Glutamatergic neuron (in vitro differentiated cells): ENCODE results near the gene MAB21L2. TPM values are rescaled to one million over a fixed set of nuclear protein-coding genes. Genes with fewer than 3 reads are reported as not detected.
"Not testable (repeated sequence)": the region's sequence is repeated elsewhere in the genome, so short reads cannot be mapped to it uniquely, and the experiment has no call there.

Source experiments
- DNase-seq: peaks from one replicate; pipeline ENCODE4 v3.0.0; 2022
- H3K27ac Mint-ChIP-seq: one replicate; pipeline ENCODE4 v1.8.0; 2020; ENCODE audit warnings: mild to moderate bottlenecking, mixed read lengths, inconsistent platforms; ENCODE audit not compliant: unreplicated experiment
- H3K27me3 Mint-ChIP-seq: one replicate; pipeline ENCODE4 v1.8.0; 2020; ENCODE audit warnings: mild to moderate bottlenecking, moderate library complexity, mixed read lengths, inconsistent platforms; ENCODE audit not compliant: unreplicated experiment
- H3K36me3 Mint-ChIP-seq: one replicate; pipeline ENCODE4 v1.8.0; 2020; ENCODE audit warnings: mild to moderate bottlenecking, mixed read lengths, inconsistent platforms; ENCODE audit not compliant: unreplicated experiment
- H3K4me1 Mint-ChIP-seq: one replicate; pipeline ENCODE4 v1.8.0; 2020; ENCODE audit warnings: mild to moderate bottlenecking, low read depth, mixed read lengths, inconsistent platforms; ENCODE audit not compliant: unreplicated experiment
- H3K4me3 Mint-ChIP-seq: one replicate; pipeline ENCODE4 v1.8.0; 2020; ENCODE audit warnings: mild to moderate bottlenecking, mixed read lengths, inconsistent platforms; ENCODE audit not compliant: unreplicated experiment
- H3K9me3 Mint-ChIP-seq: one replicate; pipeline ENCODE4 v1.8.0; 2020; ENCODE audit warnings: mild to moderate bottlenecking, moderate library complexity, mixed read lengths, inconsistent platforms; ENCODE audit not compliant: unreplicated experiment
- long read RNA-seq: library from polyadenylated mRNA; unstranded; transcript quantifications from one replicate; pipeline ENCODE4 v2.0.0, GENCODE V29; 2020; ENCODE audit not compliant: unreplicated experiment
- total RNA-seq: library from RNA; stranded (reverse); fragmentation: NEBNext Ultra II Directional; extraction: Animal tissue kit (Norgen Biotek cat#: 25700); gene quantifications from one replicate; pipeline ENCODE4 v1.2.1, GENCODE V29; 2021; ENCODE audit not compliant: unreplicated experiment
- TF ChIP-seq, protein P1 (sequence below): fragments of 200-600 bp; sonication (generic); IDR thresholded peaks from one replicate; pipeline ENCODE4 v1.5.0; 2021; ENCODE audit not compliant: partially characterized antibody, unreplicated experiment

The MAB21L2 gene
- total RNA-seq: 3.4 TPM
- long read RNA-seq: 0 reads

DNA sequence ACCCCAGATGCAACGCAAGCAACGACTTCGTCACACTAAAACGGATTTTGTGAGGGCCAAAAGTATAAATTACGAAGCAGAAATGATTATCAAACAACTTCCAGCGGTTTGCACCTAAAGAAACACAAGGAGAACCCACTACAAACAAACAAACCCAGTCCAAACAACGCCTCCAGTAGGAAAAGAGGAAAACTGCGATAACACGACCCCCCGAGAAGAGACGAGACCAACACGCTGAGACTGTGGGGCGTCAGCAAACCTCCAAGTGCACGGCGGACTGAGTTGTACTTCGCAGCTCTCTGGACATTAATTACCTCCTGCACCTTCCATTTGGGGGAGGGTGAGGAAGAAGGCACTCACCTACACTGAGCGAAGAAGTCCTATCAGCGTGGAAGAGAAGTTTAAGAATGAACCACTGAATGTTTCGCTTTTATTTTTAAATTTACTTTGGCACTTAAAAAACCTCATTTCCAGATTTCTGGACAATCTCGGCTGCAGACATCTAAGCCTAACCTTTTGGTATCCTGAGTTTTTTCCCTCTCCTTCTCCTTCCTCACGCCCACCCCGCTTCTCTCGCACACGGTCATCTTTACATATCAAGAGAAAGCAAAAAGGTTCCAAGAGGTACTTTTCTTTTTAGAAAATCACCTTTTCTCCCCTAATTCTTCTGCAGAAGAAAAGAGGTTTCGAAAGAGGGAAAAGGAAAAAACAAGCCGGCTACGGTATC, at the start of gene MAB21L2:
TSS of gene MAB21L2 (plus strand) at position 6 of the 727 bp plus-strand sequence. CDS start 879 bp downstream, outside the sequence.
- H3K27me3 Mint-ChIP-seq: peaks cover 12% of the 10 kb centered on the region
- no peak for DNase-seq
- TF ChIP-seq, protein P1, sequence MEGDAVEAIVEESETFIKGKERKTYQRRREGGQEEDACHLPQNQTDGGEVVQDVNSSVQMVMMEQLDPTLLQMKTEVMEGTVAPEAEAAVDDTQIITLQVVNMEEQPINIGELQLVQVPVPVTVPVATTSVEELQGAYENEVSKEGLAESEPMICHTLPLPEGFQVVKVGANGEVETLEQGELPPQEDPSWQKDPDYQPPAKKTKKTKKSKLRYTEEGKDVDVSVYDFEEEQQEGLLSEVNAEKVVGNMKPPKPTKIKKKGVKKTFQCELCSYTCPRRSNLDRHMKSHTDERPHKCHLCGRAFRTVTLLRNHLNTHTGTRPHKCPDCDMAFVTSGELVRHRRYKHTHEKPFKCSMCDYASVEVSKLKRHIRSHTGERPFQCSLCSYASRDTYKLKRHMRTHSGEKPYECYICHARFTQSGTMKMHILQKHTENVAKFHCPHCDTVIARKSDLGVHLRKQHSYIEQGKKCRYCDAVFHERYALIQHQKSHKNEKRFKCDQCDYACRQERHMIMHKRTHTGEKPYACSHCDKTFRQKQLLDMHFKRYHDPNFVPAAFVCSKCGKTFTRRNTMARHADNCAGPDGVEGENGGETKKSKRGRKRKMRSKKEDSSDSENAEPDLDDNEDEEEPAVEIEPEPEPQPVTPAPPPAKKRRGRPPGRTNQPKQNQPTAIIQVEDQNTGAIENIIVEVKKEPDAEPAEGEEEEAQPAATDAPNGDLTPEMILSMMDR: no peak
- H3K36me3 Mint-ChIP-seq: no peaks in the 10 kb centered on the region
- peaks cover 31% of the 10 kb centered on the region for H3K4me1 Mint-ChIP-seq
- peaks cover 15% of the 10 kb centered on the region for H3K9me3 Mint-ChIP-seq
- peak within 1 kb of the TSS; percentile 20 for H3K27ac Mint-ChIP-seq
- H3K4me3 Mint-ChIP-seq: peak within 1 kb of the TSS; percentile 97

DNA sequence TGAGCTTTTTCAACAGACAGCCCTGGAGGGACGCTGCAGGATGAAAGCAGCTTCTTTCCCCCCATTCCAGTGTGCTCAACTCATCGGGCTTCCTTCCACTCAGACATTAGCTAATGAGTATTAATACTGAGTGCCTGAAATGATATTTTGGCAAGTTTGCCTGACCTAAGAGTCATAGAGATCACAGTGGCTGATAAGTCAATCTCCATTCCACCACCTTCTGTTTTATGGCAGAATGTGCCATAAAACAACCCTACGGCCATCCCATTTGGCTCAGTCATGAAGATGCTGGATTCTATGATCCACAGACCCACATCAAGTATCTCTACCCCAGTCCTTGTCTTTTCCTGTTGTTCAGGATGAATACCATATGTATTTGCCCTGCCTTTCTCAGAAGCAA, 48.3 kb upstream of the MAB21L2 start:
- H3K27me3 Mint-ChIP-seq: no peaks in the 10 kb centered on the region
- no peak for DNase-seq

DNA sequence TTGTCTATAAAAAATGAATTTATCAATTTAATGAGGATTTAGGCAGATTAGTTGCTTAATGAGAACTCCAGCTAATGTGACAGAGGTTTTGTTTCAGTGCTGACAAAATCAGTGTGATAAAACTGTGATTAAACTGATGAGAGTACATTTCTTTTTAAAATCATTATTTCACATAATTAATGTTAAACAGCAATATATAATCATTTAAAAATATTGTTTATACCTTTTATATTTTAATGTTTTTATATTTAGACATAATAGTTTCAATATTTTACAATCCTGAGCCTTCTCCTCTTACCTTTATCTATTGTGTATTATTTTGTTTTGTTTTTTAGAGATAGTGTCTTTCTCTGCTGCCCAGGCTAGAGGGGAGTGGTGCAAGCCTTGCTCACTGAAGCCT, 47.1 kb upstream of the MAB21L2 start:
- H3K27me3 Mint-ChIP-seq: no peaks in the 10 kb centered on the region
- H3K27ac Mint-ChIP-seq: no peak overlapping the region
- peaks cover 2% of the 10 kb centered on the region for H3K9me3 Mint-ChIP-seq
- peaks cover 1% of the 10 kb centered on the region for H3K4me1 Mint-ChIP-seq
- DNase-seq: no peak
- H3K4me3 Mint-ChIP-seq: no peak overlapping the region
- no peaks in the 10 kb centered on the region for H3K36me3 Mint-ChIP-seq
- TF ChIP-seq, protein P1: no peak

More for the DNA sequence above, 48.3 kb upstream of the MAB21L2 start:
- TF ChIP-seq, protein P1: no peak
- H3K27ac Mint-ChIP-seq: no peak overlapping the region
- no peaks in the 10 kb centered on the region for H3K36me3 Mint-ChIP-seq
- H3K9me3 Mint-ChIP-seq: peaks cover 2% of the 10 kb centered on the region
- H3K4me3 Mint-ChIP-seq: no peak overlapping the region
- peaks cover 1% of the 10 kb centered on the region for H3K4me1 Mint-ChIP-seq

DNA sequence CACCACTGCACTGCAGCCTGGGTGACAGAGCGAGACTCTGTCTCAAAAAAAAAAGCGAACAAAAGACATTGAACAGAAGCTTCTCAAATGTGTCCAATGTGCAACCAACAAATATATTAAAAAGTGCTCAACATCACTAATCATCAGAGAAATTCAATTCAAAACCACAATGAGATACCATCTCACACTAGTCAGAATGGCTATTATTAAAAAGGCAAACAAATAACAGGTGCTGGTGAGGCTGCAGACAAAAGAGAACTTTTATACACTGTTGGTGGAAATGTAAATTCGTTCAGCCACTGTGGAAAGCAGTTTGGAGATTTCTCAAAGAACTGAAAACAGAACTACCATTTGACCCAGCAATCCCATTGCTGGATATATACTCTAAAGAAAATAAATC, 44.0 kb upstream of the MAB21L2 start:
- not testable (repeated sequence) for H3K27ac Mint-ChIP-seq, H3K27me3 Mint-ChIP-seq, H3K36me3 Mint-ChIP-seq, H3K4me3 Mint-ChIP-seq, H3K9me3 Mint-ChIP-seq, H3K4me1 Mint-ChIP-seq, DNase-seq

DNA sequence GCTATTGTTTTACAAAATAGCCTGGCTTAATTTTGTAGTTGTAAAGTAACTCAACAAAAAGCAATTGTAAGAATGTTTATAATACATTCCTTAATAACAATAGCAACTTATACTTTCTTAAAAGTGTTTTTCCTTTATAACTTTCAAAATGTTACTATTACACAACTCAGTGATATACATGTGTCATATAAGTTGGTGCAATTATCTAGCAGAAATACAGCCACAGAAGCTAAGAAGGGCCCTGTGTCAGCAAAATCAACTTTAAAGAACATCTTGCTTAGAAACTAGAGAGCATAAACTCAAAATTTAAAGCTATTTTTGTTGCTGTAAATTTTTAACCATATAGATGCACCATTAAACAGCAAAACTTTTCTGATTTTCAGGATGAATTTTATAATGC, 41.4 kb upstream of the MAB21L2 start:
- no peaks in the 10 kb centered on the region for H3K9me3 Mint-ChIP-seq
- no peaks in the 10 kb centered on the region for H3K27me3 Mint-ChIP-seq

More for the DNA sequence above, 41.4 kb upstream of the MAB21L2 start:
- TF ChIP-seq, protein P1: no peak
- Mint-ChIP-seq H3K36me3 (no peaks in the 10 kb centered on the region), H3K4me3 (no peak overlapping the region), H3K27ac (no peak overlapping the region), H3K4me1 (peaks cover 1% of the 10 kb centered on the region)
- DNase-seq: no peak
